Measurements from ENCODE around the gene SLCO2A1. TPM values are rescaled to one million over a fixed set of nuclear protein-coding genes. Genes with fewer than 3 reads are reported as not detected.

SLCO2A1 gene
- total and polyA plus RNA-seq, 11 donors: 2.8 to 28.4 (median 13.9) TPM

- DNase-seq (peak in 2 of 5 donors; percentile 34 to 60), ATAC-seq (peak; percentile 53 to 79 (median 76))
- intact Hi-C loops (cut with DNase I): no loop called here
- H3K4me3 ChIP-seq: no peak overlapping the region
- no peaks in the 10 kb centered on the region for H3K27me3 ChIP-seq
- H3K9me3 ChIP-seq: no peaks in the 10 kb centered on the region
- WGBS, 4 donors: 59 to 70% (median 60%) methylated on average over 8 of the region's 8 CpGs
- H3K4me1 ChIP-seq: peaks cover 0 to 23% (median 8%) of the 10 kb centered on the region in 12 donors
- TF ChIP-seq POLR2A (IDR thresholded peaks at IDR 0.05): no peak
- no peak for TF ChIP-seq CTCF (IDR thresholded peaks at IDR 0.05)
- peak overlapping the region in 5 of 12 donors; percentile 47 to 74 (median 60) for H3K27ac ChIP-seq
- no peaks in the 10 kb centered on the region for H3K36me3 ChIP-seq
Measured at GRCh38 chr3:134066651-134067530, 37.2 kb upstream of the SLCO2A1 start.

GRCh38 chr3:134066158-134066541, 36.4 kb upstream of the SLCO2A1 start:
- intact Hi-C loops (cut with DNase I): no loop called here
- TF ChIP-seq CTCF (IDR thresholded peaks at IDR 0.05) (no peak), POLR2A (IDR thresholded peaks at IDR 0.05) (no peak)
- Histone ChIP-seq H3K27me3 (no peaks in the 10 kb centered on the region), H3K36me3 (no peaks in the 10 kb centered on the region), H3K4me1 (peaks cover 0 to 24% (median 7%) of the 10 kb centered on the region in 12 donors), H3K27ac (peak overlapping the region in 5 of 12 donors; percentile 47 to 74 (median 60)), H3K4me3 (no peak overlapping the region), H3K9me3 (no peaks in the 10 kb centered on the region)
- no peak for DNase-seq
- ATAC-seq: no peak
- 78 to 90% (median 85%) methylated on average over 7 of the region's 7 CpGs for WGBS, 4 donors

- DNase-seq: no peak
- WGBS, 4 donors: 81 to 86% (median 83%) methylated on average over 9 of the region's 9 CpGs
- Histone ChIP-seq H3K4me1 (peaks cover 0 to 31% (median 9%) of the 10 kb centered on the region in 12 donors), H3K27ac (peak overlapping the region in 5 of 12 donors; percentile 24 to 74 (median 52)), H3K4me3 (no peak overlapping the region), H3K9me3 (no peaks in the 10 kb centered on the region), H3K36me3 (no peaks in the 10 kb centered on the region), H3K27me3 (no peaks in the 10 kb centered on the region)
- ATAC-seq: no peak
- intact Hi-C loops (cut with DNase I): no loop called here
- TF ChIP-seq CTCF (IDR thresholded peaks at IDR 0.05) (no peak), POLR2A (IDR thresholded peaks at IDR 0.05) (no peak)
Measured at GRCh38 chr3:134065252-134066157, 35.8 kb upstream of the SLCO2A1 start.

- no peak for TF ChIP-seq POLR2A (IDR thresholded peaks at IDR 0.05)
- no peak for TF ChIP-seq CTCF (IDR thresholded peaks at IDR 0.05)
- no peaks in the 10 kb centered on the region for H3K36me3 ChIP-seq
- intact Hi-C loops (cut with DNase I): no loop called here
- no peaks in the 10 kb centered on the region for H3K9me3 ChIP-seq
- no peak overlapping the region for H3K4me3 ChIP-seq
- no peak overlapping the region for H3K27ac ChIP-seq
- no peaks in the 10 kb centered on the region for H3K27me3 ChIP-seq
- no peak for ATAC-seq
- H3K4me1 ChIP-seq: peaks cover 0 to 36% (median 14%) of the 10 kb centered on the region in 12 donors
- DNase-seq: no peak
- 84 to 91% (median 88%) methylated on average over 2 of the region's 2 CpGs for WGBS, 4 donors
Measured at GRCh38 chr3:134064081-134064480, 34.4 kb upstream of the SLCO2A1 start.
